NCI-H82 (cell line): Measurements from ENCODE around the gene ZNF354C.
"Not testable (repeated sequence)": the region's sequence is repeated elsewhere in the genome, so short reads cannot be mapped to it uniquely, and the experiment has no call there.

ENCODE experiments used
- DNase-seq: peaks from one replicate; lab custom pipeline; 2025; lab: John Stamatoyannopoulos, UW

The ZNF354C gene

GRCh38 chr5:179060116-179061008, at the start of gene ZNF354C:
ZNF354C (plus strand) TSS chr5:179060373; CDS start chr5:179062069, 1,696 bp downstream.
- DNase-seq, result peak; percentile 90

DNA sequence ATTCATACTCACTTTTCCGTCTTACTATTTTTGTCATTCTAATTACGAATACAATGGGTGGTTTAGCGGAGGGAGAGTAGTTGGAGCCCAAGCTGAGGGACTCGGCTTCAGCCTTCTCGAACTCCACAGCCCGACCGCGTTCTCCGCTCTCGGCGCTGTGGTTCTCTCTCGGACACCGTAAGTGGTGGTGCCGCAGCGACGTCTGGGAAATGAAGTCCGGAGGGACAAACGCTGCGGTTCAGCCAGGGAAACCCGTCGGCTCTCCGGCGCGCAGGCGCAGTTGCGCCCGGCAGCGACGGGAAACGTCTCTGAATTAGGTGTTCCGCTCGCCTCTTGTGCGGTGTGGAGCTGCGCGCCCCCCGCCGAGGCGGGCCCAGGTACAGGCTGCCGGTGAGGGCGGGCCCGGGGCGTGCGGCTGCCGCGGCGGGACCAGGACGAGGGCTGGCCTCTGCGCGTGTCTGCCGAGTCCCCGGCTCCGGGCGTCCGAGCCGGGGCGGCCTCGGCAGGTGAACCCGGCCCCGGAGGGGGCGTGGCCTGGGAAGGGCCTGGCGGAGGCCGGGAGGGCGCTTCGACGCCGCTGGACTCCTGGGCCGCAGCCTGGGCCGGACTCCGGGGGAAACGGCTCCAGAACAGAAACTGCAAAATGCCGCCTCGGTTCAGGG, 36.5 kb upstream of the ZNF354C start, which contains the start of gene ZNF879:
ZNF879 (plus strand) TSS at position 277 of the 662 bp plus-strand sequence. CDS start 1,201 bp downstream, outside the sequence.
- peak; percentile 95 for DNase-seq

DNA sequence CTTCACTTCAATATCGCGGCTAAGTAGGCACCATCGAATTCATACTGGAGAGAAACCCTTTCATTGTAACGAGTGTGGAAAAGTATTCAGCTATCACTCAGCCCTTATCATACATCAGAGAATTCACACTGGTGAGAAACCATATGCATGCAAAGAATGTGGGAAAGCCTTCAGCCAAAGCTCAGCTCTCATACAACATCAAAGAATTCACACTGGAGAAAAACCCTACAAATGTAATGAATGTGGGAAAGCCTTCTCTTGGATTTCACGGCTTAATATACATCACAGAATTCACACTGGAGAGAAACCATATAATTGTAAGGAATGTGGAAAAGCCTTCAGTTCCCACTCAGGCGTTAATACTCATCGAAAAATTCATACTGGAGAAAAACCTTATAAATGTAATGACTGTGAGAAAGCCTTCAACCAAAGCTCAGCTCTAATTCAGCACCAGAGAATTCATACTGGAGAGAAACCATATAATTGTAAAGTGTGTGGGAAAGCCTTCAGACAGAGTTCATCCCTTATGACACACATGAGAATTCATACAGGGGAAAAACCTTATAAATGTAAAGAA, 27.1 kb upstream of the ZNF354C start:
- no peak for DNase-seq

GRCh38 chr5:179044765-179045164, 15.4 kb upstream of the ZNF354C start:
- DNase-seq, result no peak

DNA sequence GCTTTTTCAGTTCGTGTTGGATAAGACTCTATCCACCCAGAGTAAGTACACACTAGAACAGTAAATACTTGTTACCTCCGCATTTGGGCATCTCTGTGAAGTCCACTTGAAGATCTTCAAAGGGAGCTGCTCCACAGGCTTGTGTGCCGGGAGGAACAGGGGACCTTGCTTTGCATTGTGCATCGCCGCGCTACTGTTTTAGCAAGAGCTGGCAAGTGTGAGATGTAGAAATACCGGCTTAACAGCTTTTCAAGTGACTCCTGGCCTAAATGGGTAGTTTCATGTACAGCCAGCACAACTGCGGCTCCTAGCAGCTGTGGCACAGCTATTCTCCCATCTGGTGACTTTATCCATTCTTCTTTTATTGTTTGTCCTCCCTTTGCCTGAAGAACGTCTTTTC, 8.4 kb upstream of the ZNF354C start:
- no peak for DNase-seq

- DNase-seq, result no peak
These were observed 6.0 kb upstream of the ZNF354C start for GRCh38 chr5:179054036-179054785.

GRCh38 chr5:179054876-179055275, 5.3 kb upstream of the ZNF354C start:
- DNase-seq, result no peak

- DNase-seq, result no peak
These were observed 4.7 kb upstream of the ZNF354C start for GRCh38 chr5:179055436-179055835.

DNA sequence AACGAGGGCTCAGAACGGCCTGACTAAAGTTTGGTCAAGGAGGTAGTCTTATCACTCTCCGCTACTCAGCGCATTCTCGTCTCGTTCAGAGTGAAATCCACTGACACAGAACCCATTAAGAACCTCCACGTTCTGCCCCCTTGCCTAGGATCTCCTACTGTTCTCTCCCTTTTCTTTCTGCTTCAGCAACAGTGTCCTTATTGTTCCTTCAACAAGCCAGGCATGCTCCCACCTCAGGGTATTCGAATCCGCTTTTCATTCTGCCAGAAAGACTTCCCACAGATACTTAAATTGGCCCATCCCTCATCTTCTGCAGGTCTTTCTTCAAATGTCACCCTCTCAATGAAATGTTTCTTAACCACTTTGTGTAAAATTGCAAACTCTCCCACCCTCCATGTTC, 4.3 kb upstream of the ZNF354C start:
- DNase-seq, result no peak

DNA sequence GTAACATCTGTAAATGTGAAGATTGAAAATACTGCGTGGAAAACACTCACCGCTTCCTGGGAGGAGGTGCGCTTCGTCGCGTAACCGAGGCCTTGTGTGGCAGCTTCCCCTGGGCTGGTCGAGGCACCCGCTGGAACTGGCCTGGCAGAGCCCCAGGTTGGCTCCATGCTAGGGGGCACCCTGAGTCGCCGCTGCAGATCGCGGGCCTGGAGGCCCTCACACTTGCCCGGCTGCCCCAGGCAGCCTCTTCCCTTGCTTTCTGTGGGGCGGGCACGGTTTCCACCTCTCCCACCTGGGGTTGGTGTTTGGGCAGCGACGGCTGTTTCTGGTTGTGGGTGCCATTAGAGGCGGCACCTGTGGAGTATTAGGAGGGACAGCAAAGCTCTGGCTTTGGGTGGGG, 852 bp downstream of the ZNF354C start:
- DNase-seq, result no peak

DNA sequence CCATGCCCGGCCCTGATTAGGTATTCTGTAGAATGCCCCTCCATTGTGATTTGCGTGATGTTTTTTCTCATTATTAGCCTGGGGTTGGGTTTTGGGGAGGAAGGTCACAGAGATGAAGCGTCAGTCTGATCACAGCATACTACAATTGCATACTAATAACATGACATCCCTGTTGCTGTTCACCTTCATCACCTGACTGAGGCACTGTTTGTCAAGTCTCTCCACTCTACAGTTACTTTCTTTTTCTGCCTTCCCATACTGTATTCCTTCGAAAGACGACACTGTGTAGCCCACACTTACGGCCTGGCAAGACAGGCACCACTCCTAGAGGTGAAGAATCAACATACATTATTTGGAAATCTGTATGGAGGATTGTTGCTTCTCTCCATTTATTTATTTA, 5.5 kb downstream of the ZNF354C start:
- no peak for DNase-seq

DNA sequence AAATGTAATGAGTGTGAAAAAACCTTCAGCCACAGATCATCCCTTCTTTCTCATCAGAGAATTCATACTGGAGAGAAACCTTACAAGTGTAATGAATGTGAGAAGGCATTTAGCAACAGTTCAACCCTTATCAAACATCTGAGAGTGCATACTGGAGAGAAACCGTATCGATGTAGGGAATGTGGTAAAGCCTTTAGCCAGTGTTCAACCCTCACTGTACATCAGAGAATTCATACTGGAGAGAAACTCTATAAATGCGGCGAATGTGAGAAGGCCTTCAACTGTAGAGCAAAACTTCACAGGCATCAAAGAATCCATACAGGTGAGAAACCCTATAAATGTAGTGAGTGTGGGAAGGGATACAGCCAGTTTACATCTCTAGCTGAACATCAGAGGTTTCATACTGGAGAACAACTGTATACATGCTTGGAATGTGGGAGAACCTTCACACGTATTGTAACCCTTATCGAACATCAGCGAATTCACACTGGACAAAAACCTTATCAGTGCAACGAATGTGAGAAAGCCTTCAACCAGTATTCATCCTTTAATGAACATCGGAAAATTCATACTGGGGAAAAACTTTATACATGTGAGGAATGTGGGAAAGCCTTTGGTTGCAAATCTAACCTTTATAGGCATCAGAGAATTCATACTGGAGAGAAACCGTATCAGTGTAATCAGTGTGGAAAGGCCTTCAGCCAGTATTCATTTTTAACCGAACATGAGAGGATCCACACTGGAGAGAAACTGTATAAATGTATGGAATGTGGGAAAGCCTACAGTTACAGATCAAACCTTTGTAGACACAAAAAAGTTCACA, 19.2 kb downstream of the ZNF354C start:
- no peak for DNase-seq

GRCh38 chr5:179080724-179081123, 20.6 kb downstream of the ZNF354C start:
- no peak for DNase-seq

DNA sequence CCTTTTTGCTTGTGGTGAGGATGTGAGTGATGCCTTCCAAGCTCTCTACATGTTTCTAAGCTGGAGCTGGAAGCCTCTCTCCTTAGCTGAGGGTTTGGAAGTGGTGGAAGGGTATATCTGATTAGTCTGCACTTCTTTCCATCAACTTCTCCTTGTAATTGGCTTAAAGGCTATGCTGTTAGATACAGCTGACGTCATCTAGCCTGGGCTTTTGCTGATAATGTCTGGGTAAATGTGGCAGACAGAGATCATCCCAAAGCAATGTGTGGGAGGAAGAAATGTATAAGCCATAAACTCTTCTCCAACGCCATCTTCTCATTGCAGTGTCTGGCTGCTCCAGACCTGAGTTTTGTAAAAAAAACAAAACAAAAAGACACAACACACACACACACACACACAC, 29.3 kb downstream of the ZNF354C start:
- DNase-seq, result peak; percentile 37

- DNase-seq, result not testable (repeated sequence)
These were observed 41.1 kb downstream of the ZNF354C start for GRCh38 chr5:179101282-179101681.

- no peak for DNase-seq
These were observed 50.4 kb downstream of the ZNF354C start for GRCh38 chr5:179110528-179110927.

DNA sequence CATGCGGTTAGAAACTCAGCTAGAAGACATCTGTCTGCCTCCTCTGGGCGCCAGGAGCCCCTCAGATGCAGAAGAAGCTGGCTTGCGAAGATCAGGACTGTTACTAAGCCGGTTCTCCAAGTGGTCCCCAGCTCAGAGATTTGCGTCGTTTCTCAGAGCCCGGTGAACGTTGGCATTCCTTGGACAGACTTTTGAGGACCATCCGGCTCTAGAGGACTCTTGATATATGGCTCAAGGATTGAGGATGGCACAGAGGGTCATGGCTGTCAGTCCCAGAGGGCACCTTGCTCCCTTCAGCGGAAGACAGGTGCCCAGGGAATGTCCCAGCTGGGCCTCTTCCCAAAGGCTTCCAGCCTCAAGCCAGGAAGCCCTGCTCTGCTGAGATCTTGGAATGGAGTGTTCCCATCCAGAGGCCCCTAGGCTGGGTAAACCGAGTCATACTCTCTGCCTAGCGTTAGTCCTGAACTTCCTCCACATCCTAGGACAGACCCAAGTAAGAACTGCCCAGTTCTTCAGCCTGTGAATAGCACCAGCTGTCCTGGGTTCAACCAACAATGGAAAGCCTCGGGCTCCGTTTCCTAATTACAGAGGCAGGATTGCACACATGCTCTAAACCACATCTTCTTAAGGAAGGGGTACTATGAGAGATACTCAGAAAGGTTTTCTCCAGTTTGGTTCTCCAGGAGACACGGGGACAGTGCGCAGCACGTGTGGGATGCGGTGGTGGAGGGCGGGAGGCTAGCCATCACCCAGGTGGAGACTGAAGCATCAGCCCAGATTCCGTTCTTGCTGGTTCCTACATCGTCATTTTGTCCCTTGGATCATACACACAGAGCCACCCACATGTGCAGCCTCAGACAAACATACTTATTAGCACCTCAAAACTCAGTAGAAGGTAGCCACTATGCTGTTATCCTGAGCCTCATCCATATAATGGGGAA, 51.4 kb downstream of the ZNF354C start:
- DNase-seq, result no peak

GRCh38 chr5:179112469-179113142, 52.4 kb downstream of the ZNF354C start:
- DNase-seq, result no peak

GRCh38 chr5:179113143-179113530, 53.0 kb downstream of the ZNF354C start:
- DNase-seq, result no peak
